ENCODE results near the gene TRRAP.
A peak's percentile ranks its signal among the peaks of the same experiment; 100 is the strongest.
"Not testable (repeated sequence)": the region's sequence is repeated elsewhere in the genome, so short reads cannot be mapped to it uniquely, and the experiment has no call there.

The TRRAP gene

GRCh38 chr7:98837630-98837972, 40.7 kb upstream of the TRRAP start:
- no peak for TF ChIP-seq CTCF (IDR thresholded peaks at IDR 0.05; ENCODE audit: borderline replicate concordance, control extremely low read depth, extremely low read depth, insufficient read depth, missing control alignments)
- in situ Hi-C loops (cut with MboI; ENCODE audit: low sequenced_read_pairs, unreplicated experiment), result loop anchor here (10.0 kb wide), 1 partner anchor 93 kb away; no protein-coding TSS in a partner anchor
- no peak for DNase-seq (ENCODE audit: low spot score)

GRCh38 chr7:98840096-98840495, 38.2 kb upstream of the TRRAP start:
- in situ Hi-C loops (cut with MboI; ENCODE audit: low sequenced_read_pairs, unreplicated experiment), result loop anchor here (5.0 kb wide), 1 partner anchor 408 kb away; no protein-coding TSS in a partner anchor
- TF ChIP-seq CTCF (IDR thresholded peaks at IDR 0.05; ENCODE audit: borderline replicate concordance, control extremely low read depth, extremely low read depth, insufficient read depth, missing control alignments), result no peak
- no peak for DNase-seq (ENCODE audit: low spot score)

- TF ChIP-seq CTCF (IDR thresholded peaks at IDR 0.05; ENCODE audit: borderline replicate concordance, control extremely low read depth, extremely low read depth, insufficient read depth, missing control alignments), result no peak
- in situ Hi-C loops (cut with MboI; ENCODE audit: low sequenced_read_pairs, unreplicated experiment), result loop anchor here (5.0 kb wide), 1 partner anchor 408 kb away; no protein-coding TSS in a partner anchor
- DNase-seq (ENCODE audit: low spot score), result no peak
Measured at GRCh38 chr7:98840722-98841121, 37.6 kb upstream of the TRRAP start.

GRCh38 chr7:98841179-98841997, 36.9 kb upstream of the TRRAP start:
- TF ChIP-seq CTCF (IDR thresholded peaks at IDR 0.05; ENCODE audit: borderline replicate concordance, control extremely low read depth, extremely low read depth, insufficient read depth, missing control alignments), result peak; percentile 97
- peak; percentile 81 for DNase-seq (ENCODE audit: low spot score)
- in situ Hi-C loops (cut with MboI; ENCODE audit: low sequenced_read_pairs, unreplicated experiment), result loop anchor here (5.0 kb wide), 1 partner anchor 409 kb away; no protein-coding TSS in a partner anchor

- in situ Hi-C loops (cut with MboI; ENCODE audit: low sequenced_read_pairs, unreplicated experiment), result loop anchor here (5.0 kb wide), 1 partner anchor 410 kb away; no protein-coding TSS in a partner anchor
- DNase-seq (ENCODE audit: low spot score), result not testable (repeated sequence)
Measured at GRCh38 chr7:98842552-98842951, 35.8 kb upstream of the TRRAP start.

GRCh38 chr7:98848918-98849317, 29.4 kb upstream of the TRRAP start:
- no peak for DNase-seq (ENCODE audit: low spot score)
- in situ Hi-C loops (cut with MboI; ENCODE audit: low sequenced_read_pairs, unreplicated experiment), result no loop called here
- no peak for TF ChIP-seq CTCF (IDR thresholded peaks at IDR 0.05; ENCODE audit: borderline replicate concordance, control extremely low read depth, extremely low read depth, insufficient read depth, missing control alignments)

- no peak for DNase-seq (ENCODE audit: low spot score)
- TF ChIP-seq CTCF (IDR thresholded peaks at IDR 0.05; ENCODE audit: borderline replicate concordance, control extremely low read depth, extremely low read depth, insufficient read depth, missing control alignments), result no peak
- in situ Hi-C loops (cut with MboI; ENCODE audit: low sequenced_read_pairs, unreplicated experiment), result no loop called here
Measured at GRCh38 chr7:98852826-98853225, 25.5 kb upstream of the TRRAP start.
